HepG2 (cell line): ENCODE results near the gene C1D. TPM values are rescaled to one million over a fixed set of nuclear protein-coding genes. Genes with fewer than 3 reads are reported as not detected.

Experiments
- ATAC-seq: fragments of 200-7000 bp; cut with Tn5 transposase; 3 replicates; pipeline ENCODE4 v1.9.1; 2020; ENCODE audit warnings: mild to moderate bottlenecking, moderate library complexity
- BruUV-seq: library from RNA; stranded (reverse); fragments of 400-500 nt; replicated peaks from 2 replicates; lab custom pipeline; 2021; lab: Mats Ljungman, UMichigan
- CTCF ChIA-PET: fragments of 300-600 bp; formaldehyde crosslinking; extraction: SDS; loops from one replicate; lab custom pipeline; 2021; ENCODE audit warnings: low total read pairs, inconsistent platforms, low intra/inter-chr PET ratio; lab: Yijun Ruan, JAX
- POLR2A ChIA-PET: fragments of 350-600 bp; sonication (Branson Sonifier 250); formaldehyde crosslinking; loops from one replicate; lab custom pipeline; 2020; ENCODE audit warnings: antibody characterized with exemption, inconsistent platforms; lab: Yijun Ruan, JAX
- DNase-seq: peaks from one replicate; pipeline ENCODE4 v3.0.0-alpha.2; 2015; ENCODE audit warnings: low spot score
- FAIRE-seq: peaks from 3 replicates; lab custom pipeline; 2011; peaks lifted over from hg19 to GRCh38; lab: Jason Lieb, UNC
- H2AFZ ChIP-seq: one replicate; pipeline ENCODE4 v1.6.1; 2011; ENCODE audit warnings: low read length, inconsistent platforms
- H3K27ac ChIP-seq: fragments of 300-600 bp; 3 replicates; pipeline ENCODE4 v1.8.0; 2011; ENCODE audit warnings: mixed run types, mild to moderate bottlenecking, mixed read lengths, low read length, inconsistent platforms; ENCODE audit not compliant: insufficient read depth; ENCODE audit errors: extremely low read length
- H3K27me3 ChIP-seq, 2 experiments: fragments of 200-600 bp in 1 of 2; 2 replicates in 1 of 2; 3 replicates in 1 of 2; pipeline versions ENCODE4 v1.6.0 to v1.8.0; 2011; ENCODE audit warnings: low read length in 2 of 2, mild to moderate bottlenecking in 2 of 2, moderate library complexity in 2 of 2, inconsistent platforms in 1 of 2; ENCODE audit not compliant: insufficient read depth in 2 of 2, control insufficient read depth in 1 of 2
- H3K36me3 ChIP-seq, 2 experiments: fragments of 200-600 bp in 1 of 2; replicated peaks in 1 of 2; 2 replicates in 1 of 2; 3 replicates in 1 of 2; pipeline versions ENCODE4 v1.5.1 to v1.8.0; 2011; ENCODE audit warnings: low read length in 2 of 2, inconsistent platforms in 1 of 2; ENCODE audit not compliant: insufficient read depth in 2 of 2, control insufficient read depth in 1 of 2
- H3K4me1 ChIP-seq: 2 replicates; pipeline ENCODE4 v1.5.1; 2012; ENCODE audit warnings: low read length, inconsistent platforms; ENCODE audit not compliant: insufficient read depth
- H3K4me2 ChIP-seq: 2 replicates; pipeline ENCODE4 v1.6.0; 2011; ENCODE audit warnings: low read depth, low read length, inconsistent platforms
- H3K4me3 ChIP-seq, 3 experiments: fragments of 200-600 bp in 1 of 3; sonication (generic), shearing (Covaris generic) in 1 of 3; replicated peaks in 1 of 3; 2 replicates each; pipeline ENCODE4 v1.5.1; 2011 to 2016; ENCODE audit warnings: low read length in 3 of 3, inconsistent platforms in 2 of 3, low read depth in 2 of 3, mild to moderate bottlenecking in 2 of 3, control low read depth in 1 of 3, mixed read lengths in 1 of 3; ENCODE audit not compliant: insufficient read depth in 1 of 3
- H3K79me2 ChIP-seq: one replicate; pipeline ENCODE4 v1.6.1; 2011; ENCODE audit warnings: low read length, inconsistent platforms; ENCODE audit not compliant: insufficient read depth
- H3K9ac ChIP-seq: 2 replicates; pipeline ENCODE4 v1.6.0; 2011; ENCODE audit warnings: mild to moderate bottlenecking, low read depth, low read length, inconsistent platforms; ENCODE audit not compliant: insufficient read depth
- H3K9me3 ChIP-seq: 2 replicates; pipeline ENCODE4 v1.5.1; 2012; ENCODE audit warnings: mild to moderate bottlenecking, low read length
- H4K20me1 ChIP-seq: 2 replicates; pipeline ENCODE4 v1.6.0; 2011; ENCODE audit warnings: inconsistent platforms, mild to moderate bottlenecking, low read length, moderate library complexity; ENCODE audit not compliant: insufficient read depth
- E2F5 ChIP-seq: sonication (generic); formaldehyde crosslinking; conservative IDR thresholded peaks from 2 replicates; pipeline ENCODE4 v1.4.0; 2020; ENCODE audit warnings: missing genetic modification reagents
- ESRRA ChIP-seq: sonication (generic); formaldehyde crosslinking; IDR thresholded peaks from 2 replicates; pipeline ENCODE4 v1.5.1; 2020; ENCODE audit warnings: mild to moderate bottlenecking, low read depth, missing genetic modification reagents
- HDAC6 ChIP-seq: fragments of 200-600 bp; sonication (generic); IDR thresholded peaks from 2 replicates; pipeline ENCODE4 v1.7.0; 2017; ENCODE audit warnings: mild to moderate bottlenecking, antibody characterized with exemption, low read length, low read depth
- KDM2A ChIP-seq: sonication (generic); formaldehyde crosslinking; IDR thresholded peaks from 2 replicates; pipeline ENCODE4 v1.4.0; 2020; ENCODE audit warnings: low read depth, missing genetic modification reagents, borderline replicate concordance
- KDM3A ChIP-seq: IDR thresholded peaks from 2 replicates; pipeline ENCODE4 v1.6.1; 2018; ENCODE audit warnings: low read depth, missing compliant biosample characterization
- NRL ChIP-seq: sonication (generic); formaldehyde crosslinking; IDR thresholded peaks from 2 replicates; pipeline ENCODE4 v1.5.0; 2020; ENCODE audit warnings: missing genetic modification reagents, mild to moderate bottlenecking, moderate library complexity, borderline replicate concordance
- PHF21A ChIP-seq: sonication (generic); formaldehyde crosslinking; IDR thresholded peaks from 2 replicates; pipeline ENCODE4 v1.5.0; 2020; ENCODE audit warnings: mild to moderate bottlenecking, missing genetic modification reagents
- SAFB2 ChIP-seq: sonication (generic); formaldehyde crosslinking; IDR thresholded peaks from 2 replicates; pipeline ENCODE4 v1.5.1; 2020; ENCODE audit warnings: missing genetic modification reagents, low read depth, mild to moderate bottlenecking, borderline replicate concordance
- SYNCRIP ChIP-seq: fragments of 200-400 bp; formaldehyde crosslinking; IDR thresholded peaks from 2 replicates; pipeline ENCODE4 v1.6.1; 2018; ENCODE audit warnings: mild to moderate bottlenecking, low read depth, low read length; ENCODE audit not compliant: insufficient read depth
- TBL1XR1 ChIP-seq: fragments of 150-350 bp; IDR thresholded peaks from 2 replicates; pipeline ENCODE4 v1.6.1; 2014; ENCODE audit warnings: borderline replicate concordance, low read length; ENCODE audit not compliant: partially characterized antibody
- ZNF468 ChIP-seq: sonication (generic); formaldehyde crosslinking; IDR thresholded peaks from 2 replicates; pipeline ENCODE4 v1.8.0; 2022; ENCODE audit warnings: mild to moderate bottlenecking, moderate library complexity, missing genetic modification reagents
- ZNF746 ChIP-seq: sonication (generic); formaldehyde crosslinking; IDR thresholded peaks from 2 replicates; pipeline ENCODE4 v1.8.0; 2022; ENCODE audit warnings: mild to moderate bottlenecking, missing genetic modification reagents
- ZSCAN20 ChIP-seq: sonication (generic); formaldehyde crosslinking; IDR thresholded peaks from 2 replicates; pipeline ENCODE4 v1.4.0; 2020; ENCODE audit warnings: missing genetic modification reagents, mild to moderate bottlenecking, borderline replicate concordance
- WGBS: methylation state at CpG from one replicate; pipeline ENCODE4 v1.1.6; 2017; ENCODE audit warnings: low lambda C conversion rate; 5-methylcytosine and 5-hydroxymethylcytosine counted together
- in situ Hi-C: cut with HindIII; loops from 2 replicates; pipeline ENCODE4 v1.10.0; 2017; ENCODE audit warnings: low pct_unique_long_range_greater_than_20kb; ENCODE audit not compliant: extremely low pct_ligation_motif_present
- intact Hi-C: fragments of 100-400 bp; cut with micrococcal nuclease; formaldehyde crosslinking; loops from one replicate; pipeline ENCODE4 v1.10.0; 2022; ENCODE audit not compliant: unreplicated experiment
- polyA plus RNA-seq, 8 experiments: library from polyadenylated mRNA; depleted of rRNA in 3 of 8; stranded (reverse) in 7 of 8; unstranded in 1 of 8; fragments of >200 nt; fragmentation: Illumina TruSeq in 4 of 8; extraction: Trizol in 4 of 8; gene quantifications; 2 replicates each; pipeline versions ENCODE4 v1.2.1 to v1.2.3, GENCODE V29; 2011 to 2016; ENCODE audit warnings: low read depth in 4 of 8, missing spikeins in 1 of 8, mixed read lengths in 1 of 8; ENCODE audit not compliant: insufficient read depth in 1 of 8
- total RNA-seq, 5 experiments: library from RNA; depleted of rRNA; stranded (reverse); fragments of >200 nt; fragmentation: Illumina TruSeq; extraction: Trizol; gene quantifications; 2 replicates each; pipeline ENCODE4 v1.2.3, GENCODE V29; 2016; ENCODE audit warnings: low read depth in 1 of 5
- TF ChIP-seq, protein P1 (sequence below): fragments of 450-650 bp; IDR thresholded peaks from 2 replicates; pipeline ENCODE4 v1.6.1; 2017; ENCODE audit warnings: mild to moderate bottlenecking
- TF ChIP-seq, protein P2 (sequence below): sonication (generic); formaldehyde crosslinking; IDR thresholded peaks from 2 replicates; pipeline ENCODE4 v1.4.0; 2020; ENCODE audit warnings: missing genetic modification reagents

C1D gene
- total and polyA plus RNA-seq, 2 of the 13 experiments (the other 11 are each of a cell fraction or from before 2014, with no cell fraction given): 38.1 to 43.5 TPM

DNA sequence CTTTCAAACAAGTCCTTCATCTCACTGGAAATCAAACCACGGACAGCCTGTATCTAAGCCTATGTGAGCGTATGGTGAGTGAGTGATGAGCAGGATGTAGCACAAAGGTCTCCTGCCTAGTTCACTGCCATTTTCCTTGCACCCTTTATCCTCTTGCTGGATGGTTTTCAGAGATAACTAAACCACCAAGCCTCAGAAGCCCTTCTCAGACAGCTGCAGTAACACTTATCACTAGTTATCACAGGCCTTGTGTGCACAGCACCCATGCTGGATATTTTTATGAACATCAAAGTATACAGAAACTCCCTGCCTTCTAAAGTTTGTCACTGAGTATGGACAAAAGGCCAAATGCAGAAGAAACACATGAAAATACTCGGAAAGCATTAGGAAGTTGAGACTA lies 69.5 kb downstream of the C1D start:
- FAIRE-seq (no peak), DNase-seq (no peak), ATAC-seq (no peak)
- no peaks in the 10 kb centered on the region for H3K79me2 ChIP-seq
- no peak overlapping the region for H3K4me3 ChIP-seq
- no peak overlapping the region for H2AFZ ChIP-seq
- no peaks in the 10 kb centered on the region for H3K36me3 ChIP-seq
- 9% methylated on average over 3 of the region's 3 CpGs for WGBS
- H4K20me1 ChIP-seq: no peaks in the 10 kb centered on the region
- no peak overlapping the region for H3K27ac ChIP-seq
- POLR2A ChIA-PET: no interaction called here
- no peaks in the 10 kb centered on the region for H3K4me1 ChIP-seq
- TF ChIP-seq E2F5 (no peak), SYNCRIP (no peak), ZSCAN20 (CRISPR knock-in tag) (no peak), ESRRA (CRISPR knock-in tag) (no peak), ZNF746 (CRISPR knock-in tag) (no peak), TBL1XR1 (no peak), HDAC6 (no peak), NRL (CRISPR knock-in tag) (no peak), SAFB2 (CRISPR knock-in tag) (no peak), KDM3A (CRISPR knock-in tag) (no peak), ZNF468 (CRISPR knock-in tag) (no peak), KDM2A (no peak), PHF21A (CRISPR knock-in tag) (no peak)
- TF ChIP-seq, protein P1, sequence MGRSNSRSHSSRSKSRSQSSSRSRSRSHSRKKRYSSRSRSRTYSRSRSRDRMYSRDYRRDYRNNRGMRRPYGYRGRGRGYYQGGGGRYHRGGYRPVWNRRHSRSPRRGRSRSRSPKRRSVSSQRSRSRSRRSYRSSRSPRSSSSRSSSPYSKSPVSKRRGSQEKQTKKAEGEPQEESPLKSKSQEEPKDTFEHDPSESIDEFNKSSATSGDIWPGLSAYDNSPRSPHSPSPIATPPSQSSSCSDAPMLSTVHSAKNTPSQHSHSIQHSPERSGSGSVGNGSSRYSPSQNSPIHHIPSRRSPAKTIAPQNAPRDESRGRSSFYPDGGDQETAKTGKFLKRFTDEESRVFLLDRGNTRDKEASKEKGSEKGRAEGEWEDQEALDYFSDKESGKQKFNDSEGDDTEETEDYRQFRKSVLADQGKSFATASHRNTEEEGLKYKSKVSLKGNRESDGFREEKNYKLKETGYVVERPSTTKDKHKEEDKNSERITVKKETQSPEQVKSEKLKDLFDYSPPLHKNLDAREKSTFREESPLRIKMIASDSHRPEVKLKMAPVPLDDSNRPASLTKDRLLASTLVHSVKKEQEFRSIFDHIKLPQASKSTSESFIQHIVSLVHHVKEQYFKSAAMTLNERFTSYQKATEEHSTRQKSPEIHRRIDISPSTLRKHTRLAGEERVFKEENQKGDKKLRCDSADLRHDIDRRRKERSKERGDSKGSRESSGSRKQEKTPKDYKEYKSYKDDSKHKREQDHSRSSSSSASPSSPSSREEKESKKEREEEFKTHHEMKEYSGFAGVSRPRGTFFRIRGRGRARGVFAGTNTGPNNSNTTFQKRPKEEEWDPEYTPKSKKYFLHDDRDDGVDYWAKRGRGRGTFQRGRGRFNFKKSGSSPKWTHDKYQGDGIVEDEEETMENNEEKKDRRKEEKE: no peak
- TF ChIP-seq, protein P2, sequence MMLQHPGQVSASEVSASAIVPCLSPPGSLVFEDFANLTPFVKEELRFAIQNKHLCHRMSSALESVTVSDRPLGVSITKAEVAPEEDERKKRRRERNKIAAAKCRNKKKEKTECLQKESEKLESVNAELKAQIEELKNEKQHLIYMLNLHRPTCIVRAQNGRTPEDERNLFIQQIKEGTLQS (CRISPR knock-in tag): no peak
- H3K9me3 ChIP-seq: no peaks in the 10 kb centered on the region
- BruUV-seq: no TSS peak
- CTCF ChIA-PET: no interaction called here
- no peak overlapping the region for H3K9ac ChIP-seq
- H3K27me3 ChIP-seq: no peaks in the 10 kb centered on the region
- no peak overlapping the region for H3K4me2 ChIP-seq
- intact Hi-C loops: no loop called here
- in situ Hi-C loops: no loop called here
